GM12874 (cell line): ENCODE results near the gene SEC23B.

Source experiments
- TF ChIP-seq, protein P1 (sequence below): IDR thresholded peaks from 2 replicates; pipeline ENCODE4 v1.5.1; 2011; ENCODE audit warnings: low read depth, mild to moderate bottlenecking, control low read depth, low read length, moderate library complexity; ENCODE audit not compliant: insufficient read depth

Gene SEC23B

DNA sequence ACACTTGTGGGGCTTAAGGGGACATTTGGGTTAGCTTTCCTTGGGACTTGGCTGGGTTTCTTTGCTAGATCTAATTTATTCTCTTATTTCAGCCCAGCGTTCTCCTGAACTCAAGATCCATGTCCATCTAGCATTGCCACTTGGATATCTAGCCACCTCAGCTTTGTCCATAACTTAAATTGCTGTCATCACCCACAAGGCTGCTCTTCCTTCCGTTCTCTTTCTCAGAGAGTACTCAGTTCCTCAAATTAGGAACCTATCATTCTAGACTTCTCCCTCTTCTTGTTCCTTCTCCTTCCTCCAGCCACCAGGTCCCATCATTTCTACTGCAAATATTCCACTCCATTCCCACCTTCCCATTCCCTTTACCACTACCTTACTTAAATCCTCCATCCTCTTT is 63.8 kb downstream of the SEC23B start:
- TF ChIP-seq, protein P1, sequence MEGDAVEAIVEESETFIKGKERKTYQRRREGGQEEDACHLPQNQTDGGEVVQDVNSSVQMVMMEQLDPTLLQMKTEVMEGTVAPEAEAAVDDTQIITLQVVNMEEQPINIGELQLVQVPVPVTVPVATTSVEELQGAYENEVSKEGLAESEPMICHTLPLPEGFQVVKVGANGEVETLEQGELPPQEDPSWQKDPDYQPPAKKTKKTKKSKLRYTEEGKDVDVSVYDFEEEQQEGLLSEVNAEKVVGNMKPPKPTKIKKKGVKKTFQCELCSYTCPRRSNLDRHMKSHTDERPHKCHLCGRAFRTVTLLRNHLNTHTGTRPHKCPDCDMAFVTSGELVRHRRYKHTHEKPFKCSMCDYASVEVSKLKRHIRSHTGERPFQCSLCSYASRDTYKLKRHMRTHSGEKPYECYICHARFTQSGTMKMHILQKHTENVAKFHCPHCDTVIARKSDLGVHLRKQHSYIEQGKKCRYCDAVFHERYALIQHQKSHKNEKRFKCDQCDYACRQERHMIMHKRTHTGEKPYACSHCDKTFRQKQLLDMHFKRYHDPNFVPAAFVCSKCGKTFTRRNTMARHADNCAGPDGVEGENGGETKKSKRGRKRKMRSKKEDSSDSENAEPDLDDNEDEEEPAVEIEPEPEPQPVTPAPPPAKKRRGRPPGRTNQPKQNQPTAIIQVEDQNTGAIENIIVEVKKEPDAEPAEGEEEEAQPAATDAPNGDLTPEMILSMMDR: no peak

DNA sequence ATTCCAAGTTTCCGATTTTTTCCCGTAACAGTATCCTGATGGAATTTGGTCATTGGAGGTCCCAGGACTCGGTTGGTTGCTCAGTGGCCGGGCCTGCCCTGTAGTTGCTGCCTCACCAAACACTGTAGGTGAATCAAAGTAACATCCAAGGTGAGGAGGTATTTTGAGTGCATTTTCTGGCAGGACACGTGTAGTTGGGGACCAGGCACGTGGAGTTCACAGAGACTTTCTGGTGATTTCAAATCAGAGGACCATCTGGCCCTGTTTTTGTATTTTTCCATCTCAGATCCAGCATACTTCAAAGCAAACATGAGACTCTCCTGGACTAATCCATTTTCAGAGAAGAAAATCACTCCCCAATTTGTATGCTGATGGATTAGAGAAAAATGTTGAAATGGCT is 70.2 kb downstream of the SEC23B start:
- TF ChIP-seq, protein P1: no peak

DNA sequence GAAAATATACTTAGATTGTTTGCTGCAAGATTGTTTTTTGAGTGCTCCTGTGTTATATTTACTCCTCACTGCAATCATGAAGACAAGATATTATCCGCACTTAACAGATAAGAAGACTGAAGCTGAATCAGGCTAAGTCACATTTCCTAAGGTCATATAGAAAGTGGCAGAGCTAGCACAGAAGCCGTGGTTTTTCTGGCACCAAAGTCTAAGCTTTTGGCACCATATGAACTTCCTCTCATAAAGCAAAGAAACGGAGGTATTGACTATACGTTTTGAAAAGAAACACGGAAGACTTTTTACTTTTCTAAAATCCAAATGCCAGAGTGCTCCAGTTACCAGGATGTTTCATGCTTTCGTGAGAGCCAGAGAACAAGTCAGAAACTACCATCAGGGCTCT is 70.8 kb downstream of the SEC23B start:
- TF ChIP-seq, protein P1: no peak

DNA sequence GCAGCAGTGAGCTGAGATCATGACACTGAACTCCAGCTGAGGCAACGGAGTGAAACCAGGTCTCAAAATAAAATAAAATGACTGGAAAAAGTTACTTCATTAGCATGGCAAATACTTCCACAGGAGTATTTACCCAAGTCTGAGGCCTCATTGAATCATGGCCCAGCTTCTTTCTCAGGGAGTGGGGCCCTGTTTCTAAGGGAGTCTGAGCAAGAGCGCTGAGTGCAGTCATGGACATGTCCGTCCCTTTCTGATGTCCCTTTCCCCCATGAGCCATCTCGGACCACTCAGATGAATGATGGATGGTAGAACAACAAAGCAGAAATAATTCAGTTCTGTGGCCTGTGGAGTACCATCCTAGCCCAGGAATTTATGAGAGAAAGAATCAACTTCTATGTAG is 72.3 kb downstream of the SEC23B start:
- TF ChIP-seq, protein P1: no peak

DNA sequence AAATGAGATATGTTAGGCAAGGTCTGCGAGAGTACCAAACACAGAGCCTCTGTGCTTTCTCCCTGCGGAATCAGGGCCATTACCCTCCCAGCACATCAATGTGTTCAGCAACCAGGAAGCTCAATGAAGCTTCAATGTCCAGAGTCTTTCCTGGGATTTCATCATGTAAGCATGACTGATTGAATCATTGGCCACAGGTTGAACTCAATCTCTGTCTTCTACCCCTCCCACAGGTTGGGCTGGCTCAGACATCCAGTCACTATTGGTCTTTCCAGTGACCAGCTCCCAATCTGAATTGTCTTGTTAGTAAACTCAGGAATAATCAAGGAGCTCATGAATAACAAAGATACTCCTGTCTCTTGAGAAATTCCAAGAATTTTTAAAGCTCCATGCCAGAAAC is 77.4 kb downstream of the SEC23B start:
- TF ChIP-seq, protein P1: no peak

DNA sequence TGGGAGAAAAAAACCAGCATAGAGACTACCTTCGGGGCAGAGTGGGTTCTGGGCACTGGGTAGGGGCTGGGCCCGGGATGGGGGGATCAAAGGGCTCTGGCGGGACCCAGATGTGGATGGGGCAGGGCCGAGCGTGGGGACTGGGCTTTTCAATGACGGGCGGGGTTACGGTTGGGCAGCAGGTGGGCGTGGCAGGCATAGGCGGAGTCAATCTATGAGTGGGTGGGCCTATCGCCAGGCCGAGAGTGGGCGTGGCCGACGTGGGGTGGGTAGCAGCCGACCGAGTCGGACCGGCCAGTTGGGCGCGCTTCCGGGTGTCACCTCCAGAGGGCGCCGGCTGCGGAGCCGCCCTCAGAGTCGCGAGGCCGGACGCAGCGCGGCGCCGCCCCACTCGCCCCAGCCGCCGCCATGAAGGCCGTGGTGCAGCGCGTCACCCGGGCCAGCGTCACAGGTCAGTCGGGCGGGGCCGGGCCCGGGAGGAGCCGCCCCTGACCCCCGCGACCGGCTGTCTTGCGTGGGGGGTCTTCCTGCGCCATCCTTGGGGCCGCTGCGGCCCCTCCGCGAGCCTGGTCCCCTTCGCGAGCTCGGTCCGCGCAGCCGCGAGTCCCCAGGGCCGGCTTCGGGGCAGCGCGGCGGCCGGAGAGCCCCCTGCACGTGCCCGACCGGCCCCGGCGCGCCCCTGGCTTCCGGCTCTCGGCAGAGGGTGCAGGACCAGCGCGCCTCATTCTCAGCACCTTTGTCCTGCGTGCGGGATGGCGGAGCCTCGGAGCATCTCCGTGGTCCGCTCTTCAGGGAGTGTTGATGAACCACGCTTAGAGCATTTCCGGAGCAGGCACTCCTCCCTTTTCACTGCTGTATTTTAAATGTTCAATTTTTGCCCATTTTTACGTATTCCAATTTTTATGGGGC is 80.2 kb downstream of the SEC23B start, which contains the start of gene DTD1:
Gene DTD1, plus strand, starts transcription at position 390 of the 909 bp plus-strand sequence. Its CDS starts 19 bp downstream, at position 409.
- TF ChIP-seq, protein P1: peak; percentile 86

DNA sequence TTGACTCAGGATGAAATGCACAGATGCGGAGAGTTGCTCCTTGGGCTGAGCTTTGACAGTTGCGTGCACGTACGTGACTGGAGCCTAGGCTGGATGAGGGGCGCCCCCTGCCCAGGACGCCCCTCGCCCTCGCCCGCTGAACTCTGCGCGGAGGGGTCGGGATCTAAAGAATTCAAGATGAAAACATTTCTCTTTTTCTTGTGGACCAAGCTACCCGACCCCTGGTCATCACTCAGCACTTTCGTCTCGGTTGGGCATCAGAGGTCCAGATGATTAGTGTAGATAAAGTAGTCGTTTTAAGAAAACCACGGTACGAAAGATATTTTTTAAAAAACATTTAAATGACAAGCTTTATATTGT is 80.8 kb downstream of the SEC23B start:
- TF ChIP-seq, protein P1: no peak
